ENCODE results near the gene MTCL1. TPM values are rescaled to one million over a fixed set of nuclear protein-coding genes. Genes with fewer than 3 reads are reported as not detected.

MTCL1 gene
- total and polyA plus RNA-seq, 2 donors = 11.0 to 15.9 TPM

DNA sequence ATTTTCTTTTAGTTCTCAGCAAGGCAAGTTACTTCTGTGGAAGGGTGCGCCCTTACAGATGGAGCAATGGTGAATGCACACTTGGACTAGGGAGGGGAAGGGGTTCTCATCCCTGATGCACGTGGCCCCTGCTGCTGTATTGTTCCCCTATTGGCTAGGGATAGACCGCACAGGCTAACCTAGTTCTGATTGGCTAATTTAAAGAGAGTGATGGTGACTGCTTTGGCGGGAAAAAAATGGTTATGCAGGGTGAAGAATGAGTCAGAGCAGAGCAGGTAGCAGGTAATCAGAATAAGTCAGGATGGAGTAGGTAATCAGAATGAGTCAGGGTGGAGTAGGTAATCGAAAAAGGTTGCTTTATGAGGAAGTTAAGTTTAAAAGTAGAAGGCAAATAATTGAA, 171.5 kb downstream of the MTCL1 start:
- Histone ChIP-seq H3K9me3 (ENCODE audit: control insufficient read depth in 2 of 2, insufficient read depth in 1 of 2, low read length in 1 of 2) (no peaks in the 10 kb centered on the region), H3K4me1 (ENCODE audit: control insufficient read depth in 2 of 2, insufficient read depth in 2 of 2, low read length in 2 of 2) (no peaks in the 10 kb centered on the region), H3K27ac (ENCODE audit: low read depth in 1 of 2, low read length in 1 of 2) (no peak overlapping the region), H3K36me3 (ENCODE audit: control insufficient read depth in 2 of 2, insufficient read depth in 2 of 2, low read length in 1 of 2) (no peaks in the 10 kb centered on the region), H3K4me3 (ENCODE audit: low read length in 2 of 2) (no peak overlapping the region), H3K27me3 (ENCODE audit: control insufficient read depth in 2 of 2, insufficient read depth in 1 of 2, low read length in 1 of 2) (no peaks in the 10 kb centered on the region)
- no peak for DNase-seq (ENCODE audit: low read depth in 6 of 9, low spot score in 9 of 9)
- 91% methylated on average over 5 of the region's 5 CpGs for WGBS

DNA sequence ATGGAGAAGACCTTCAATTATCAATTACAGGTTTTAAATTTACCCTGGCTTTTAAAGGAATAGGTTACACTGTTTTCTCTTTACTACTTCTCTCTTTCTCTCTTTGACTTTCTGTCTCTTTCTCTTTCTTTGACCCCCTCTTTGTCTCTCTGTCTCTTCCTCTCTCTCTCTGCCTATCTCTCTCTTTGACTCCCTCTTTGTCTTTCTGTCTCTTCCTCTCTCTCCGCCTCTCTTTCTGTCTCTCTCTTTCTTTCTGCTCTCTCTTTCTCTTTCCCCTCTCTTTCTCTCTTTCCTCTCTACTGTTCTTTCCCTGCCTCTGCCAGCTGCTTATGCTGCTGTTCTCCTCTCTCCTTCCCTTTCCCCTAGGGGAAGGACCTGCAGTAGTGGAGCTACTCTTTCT, 175.7 kb downstream of the MTCL1 start:
- Histone ChIP-seq H3K27ac (ENCODE audit: low read depth in 1 of 2, low read length in 1 of 2) (no peak overlapping the region), H3K4me3 (ENCODE audit: low read length in 2 of 2) (no peak overlapping the region), H3K36me3 (ENCODE audit: control insufficient read depth in 2 of 2, insufficient read depth in 2 of 2, low read length in 1 of 2) (no peaks in the 10 kb centered on the region), H3K4me1 (ENCODE audit: control insufficient read depth in 2 of 2, insufficient read depth in 2 of 2, low read length in 2 of 2) (no peaks in the 10 kb centered on the region), H3K27me3 (ENCODE audit: control insufficient read depth in 2 of 2, insufficient read depth in 1 of 2, low read length in 1 of 2) (no peaks in the 10 kb centered on the region), H3K9me3 (ENCODE audit: control insufficient read depth in 2 of 2, insufficient read depth in 1 of 2, low read length in 1 of 2) (peaks cover 1 to 17% of the 10 kb centered on the region in 2 donors)
- DNase-seq (ENCODE audit: low read depth in 6 of 9, low spot score in 9 of 9) = no peak
- 98% methylated on average over 1 of the region's 1 CpG for WGBS

Other genes with a start within 250 kb of the MTCL1 start
- gene RAB12, start 96.1 kb upstream of the MTCL1 start, total RNA-seq = 17.8 TPM
- 60.0 TPM for gene RAB12, start 96.1 kb upstream of the MTCL1 start, polyA plus RNA-seq

Measured in thymus (tissue), 11 donors.